Measurements from ENCODE around the gene ZDHHC7. TPM values are rescaled to one million over a fixed set of nuclear protein-coding genes. Genes with fewer than 3 reads are reported as not detected.

ZDHHC7 gene
- total and polyA plus RNA-seq, 2 of the 8 experiments (the other 6 are each of a cell fraction or from before 2014, with no cell fraction given): 40.5 to 56.3 TPM

DNA sequence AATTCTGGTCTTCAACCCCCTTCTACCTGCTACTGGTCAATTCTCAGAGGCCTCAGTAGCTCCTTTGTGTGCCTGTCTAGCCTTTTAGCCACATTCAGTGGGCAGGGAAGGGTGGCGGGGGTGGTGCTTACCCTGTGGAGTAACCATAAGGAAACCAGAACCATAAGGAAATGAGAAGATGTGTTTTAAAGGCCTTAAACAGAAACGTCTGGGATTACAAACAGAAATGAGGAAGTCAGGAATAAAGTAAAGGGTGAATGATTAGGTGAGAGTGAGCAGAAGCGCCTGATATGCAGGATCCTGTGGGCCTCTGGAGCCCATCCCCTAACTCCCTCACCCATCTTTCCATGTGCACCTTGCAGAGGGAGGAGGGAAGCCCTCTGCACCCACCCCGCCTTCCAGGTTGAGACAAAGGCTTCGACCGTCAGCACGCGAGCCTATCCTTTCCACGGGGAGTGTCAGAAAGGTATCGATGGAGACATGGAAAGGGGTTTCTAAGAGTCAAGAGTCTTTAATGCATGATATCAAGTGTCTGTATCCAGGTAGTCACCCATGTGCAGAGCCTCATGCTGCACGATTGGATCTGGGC, 36.6 kb upstream of the ZDHHC7 start:
- 85% methylated on average over 11 of the region's 11 CpGs; no CpG with 5 or more reads in 1 of the 2 experiments for WGBS, 2 experiments (ENCODE audit: extremely low coverage in 1 of 2, insufficient coverage in 1 of 2, insufficient read length in 1 of 2, insufficient replicate concordance in 2 of 2, low coverage in 1 of 2, low lambda C conversion rate in 2 of 2, missing lambda C conversion rate in 1 of 2)
- H3K23ac ChIP-seq (ENCODE audit: insufficient read length): no peak overlapping the region
- POLR2A ChIA-PET (ENCODE audit: partially characterized antibody): no interaction called here
- TF ChIP-seq POU5F1 (IDR thresholded peaks at IDR 0.05; ENCODE audit: low read depth, low read length) (no peak), SP4 (IDR thresholded peaks at IDR 0.05; ENCODE audit: low read length) (no peak), EZH2 (IDR thresholded peaks at IDR 0.05; ENCODE audit: low read depth, low read length, severe bottlenecking) (no peak), MAFK (IDR thresholded peaks at IDR 0.05; ENCODE audit: low read depth, low read length) (no peak), POLR2A (IDR thresholded peaks at IDR 0.05; ENCODE audit: control extremely low read depth in 1 of 2, low read depth in 2 of 2, low read length in 2 of 2) (no peak)
- TF ChIP-seq, protein P1, sequence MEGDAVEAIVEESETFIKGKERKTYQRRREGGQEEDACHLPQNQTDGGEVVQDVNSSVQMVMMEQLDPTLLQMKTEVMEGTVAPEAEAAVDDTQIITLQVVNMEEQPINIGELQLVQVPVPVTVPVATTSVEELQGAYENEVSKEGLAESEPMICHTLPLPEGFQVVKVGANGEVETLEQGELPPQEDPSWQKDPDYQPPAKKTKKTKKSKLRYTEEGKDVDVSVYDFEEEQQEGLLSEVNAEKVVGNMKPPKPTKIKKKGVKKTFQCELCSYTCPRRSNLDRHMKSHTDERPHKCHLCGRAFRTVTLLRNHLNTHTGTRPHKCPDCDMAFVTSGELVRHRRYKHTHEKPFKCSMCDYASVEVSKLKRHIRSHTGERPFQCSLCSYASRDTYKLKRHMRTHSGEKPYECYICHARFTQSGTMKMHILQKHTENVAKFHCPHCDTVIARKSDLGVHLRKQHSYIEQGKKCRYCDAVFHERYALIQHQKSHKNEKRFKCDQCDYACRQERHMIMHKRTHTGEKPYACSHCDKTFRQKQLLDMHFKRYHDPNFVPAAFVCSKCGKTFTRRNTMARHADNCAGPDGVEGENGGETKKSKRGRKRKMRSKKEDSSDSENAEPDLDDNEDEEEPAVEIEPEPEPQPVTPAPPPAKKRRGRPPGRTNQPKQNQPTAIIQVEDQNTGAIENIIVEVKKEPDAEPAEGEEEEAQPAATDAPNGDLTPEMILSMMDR (IDR thresholded peaks at IDR 0.05; ENCODE audit: control extremely low read depth in 1 of 3, insufficient read depth in 1 of 3, low read depth in 1 of 3, low read length in 3 of 3): no peak

More for the DNA sequence above, 36.6 kb upstream of the ZDHHC7 start:
- Histone ChIP-seq H3K36me3 (ENCODE audit: control insufficient read depth in 2 of 4, insufficient read depth in 4 of 4, low read length in 3 of 4) (no peaks in the 10 kb centered on the region), H2BK12ac (ENCODE audit: low read depth, low read length) (no peak overlapping the region), H3K27me3 (replicated peaks in 1 of 4; ENCODE audit: control insufficient read depth in 3 of 4, extremely low read depth in 1 of 4, insufficient read depth in 3 of 4, low read length in 3 of 4) (no peaks in the 10 kb centered on the region), H3K4ac (replicated peaks; ENCODE audit: insufficient read length, low read depth, low read length) (no peak overlapping the region), H3K4me1 (replicated peaks in 1 of 4; ENCODE audit: control insufficient read depth in 3 of 4, insufficient read depth in 4 of 4, low read length in 3 of 4) (0 out of 7 replicates have a peak, but pooled peaks cover 0 to 2% (median 0%) of the 10 kb centered on the region in 4 experiments), H3K4me3 (ENCODE audit: extremely low read depth in 1 of 4, insufficient read depth in 2 of 4, low read depth in 3 of 4, low read length in 4 of 4) (no peak overlapping the region), H3K14ac (ENCODE audit: insufficient read length) (no peak overlapping the region), H2AK5ac (ENCODE audit: low read depth, low read length) (no peak overlapping the region), H4K8ac (ENCODE audit: extremely low read depth, insufficient read depth, low read length) (no peak overlapping the region), H2BK20ac (ENCODE audit: low read length) (no peak overlapping the region), H4K91ac (replicated peaks; ENCODE audit: insufficient read length, low read length) (no peak overlapping the region), H2BK5ac (ENCODE audit: low read depth, low read length) (no peak overlapping the region), H3K79me1 (ENCODE audit: low read depth, low read length) (no peaks in the 10 kb centered on the region), H3K56ac (replicated peaks; ENCODE audit: insufficient read length, low read depth, low read length) (no peak overlapping the region), H3K23me2 (ENCODE audit: low read depth, low read length) (no peaks in the 10 kb centered on the region), H2AFZ (ENCODE audit: low read length) (no peak overlapping the region), H2BK15ac (ENCODE audit: low read length) (no peak overlapping the region), H4K5ac (ENCODE audit: insufficient read length, low read depth, low read length) (no peak overlapping the region), H3K4me2 (ENCODE audit: insufficient read depth in 1 of 2, low read depth in 2 of 2, low read length in 2 of 2) (no peak overlapping the region), H2BK120ac (replicated peaks; ENCODE audit: low read depth, low read length) (no peak overlapping the region), H4K20me1 (replicated peaks in 1 of 2; ENCODE audit: control insufficient read depth in 1 of 2, insufficient read depth in 2 of 2, low read length in 2 of 2) (peaks cover 0 to 2% of the 10 kb centered on the region in 2 experiments), H3K79me2 (ENCODE audit: control insufficient read depth in 1 of 2, insufficient read depth in 2 of 2, low read length in 2 of 2) (no peaks in the 10 kb centered on the region), H3K27ac (ENCODE audit: low read depth, low read length) (no peak overlapping the region), H3K18ac (ENCODE audit: extremely low read depth, low read length) (no peak overlapping the region), H3K9ac (replicated peaks in 1 of 4; ENCODE audit: extremely low read depth in 1 of 4, low read depth in 3 of 4, low read length in 3 of 4) (no peak overlapping the region), H3K9me3 (ENCODE audit: insufficient read depth in 2 of 2, low read depth in 1 of 2, low read length in 1 of 2) (no peaks in the 10 kb centered on the region)
- CTCF ChIA-PET (ENCODE audit: partially characterized antibody): interaction anchor here (1.6 to 2.8 kb wide), 3 partner anchors 10 to 67 kb away, joined by 4 to 9 read pairs (median 4); no protein-coding TSS in a partner anchor
- FAIRE-seq (no peak), DNase-seq (ENCODE audit: low read depth in 1 of 2, low spot score in 2 of 2) (no peak)

Data from H1 (cell line).